Large intestine (tissue), 3 donors: Measurements from ENCODE around the gene NT5C1A. TPM values are rescaled to one million over a fixed set of nuclear protein-coding genes. Genes with fewer than 3 reads are reported as not detected.

ENCODE experiments used
- DNase-seq, 2 donors: peaks; one replicate each; pipeline versions ENCODE4 v3.0.0 to v3.0.0-alpha.2; 2013
- H3K27ac ChIP-seq: one replicate; pipeline ENCODE4 v1.5.1; 2013; ENCODE audit warnings: low read length
- H3K27me3 ChIP-seq: 2 replicates; pipeline ENCODE4 v1.6.1; 2013; ENCODE audit warnings: low read length; ENCODE audit not compliant: control insufficient read depth, insufficient read depth
- H3K36me3 ChIP-seq: 2 replicates; pipeline ENCODE4 v1.6.1; 2013; ENCODE audit warnings: low read length; ENCODE audit not compliant: control insufficient read depth, insufficient read depth
- H3K4me1 ChIP-seq: one replicate; pipeline ENCODE4 v1.6.1; 2013; ENCODE audit warnings: low read length; ENCODE audit not compliant: control insufficient read depth, insufficient read depth
- H3K4me3 ChIP-seq: one replicate; pipeline ENCODE4 v1.5.1; 2013; ENCODE audit warnings: low read length
- H3K9me3 ChIP-seq: one replicate; pipeline ENCODE4 v1.6.1; 2013; ENCODE audit warnings: mild to moderate bottlenecking, low read depth, low read length, moderate library complexity; ENCODE audit not compliant: control insufficient read depth
- WGBS: methylation state at CpG from one replicate; pipeline ENCODE4 v1.1.5; 2013; ENCODE audit warnings: low lambda C conversion rate; ENCODE audit not compliant: insufficient coverage; 5-methylcytosine and 5-hydroxymethylcytosine counted together
- polyA plus RNA-seq: library from polyadenylated mRNA; unstranded; fragments of 120-200 nt; gene quantifications from one replicate; pipeline ENCODE4 v1.2.1, GENCODE V29; 2013

The NT5C1A gene
- polyA plus RNA-seq, 1 donor = 0.21 TPM

- Histone ChIP-seq H3K4me1 (peaks cover 3% of the 10 kb centered on the region), H3K9me3 (no peaks in the 10 kb centered on the region), H3K27me3 (no peaks in the 10 kb centered on the region), H3K27ac (no peak overlapping the region), H3K36me3 (no peaks in the 10 kb centered on the region), H3K4me3 (no peak overlapping the region)
- no CpG with 5 or more reads among the region's 6 CpGs for WGBS
- no peak for DNase-seq
These were observed 58.7 kb downstream of the NT5C1A start for GRCh38 chr1:39613250-39613649.

DNA sequence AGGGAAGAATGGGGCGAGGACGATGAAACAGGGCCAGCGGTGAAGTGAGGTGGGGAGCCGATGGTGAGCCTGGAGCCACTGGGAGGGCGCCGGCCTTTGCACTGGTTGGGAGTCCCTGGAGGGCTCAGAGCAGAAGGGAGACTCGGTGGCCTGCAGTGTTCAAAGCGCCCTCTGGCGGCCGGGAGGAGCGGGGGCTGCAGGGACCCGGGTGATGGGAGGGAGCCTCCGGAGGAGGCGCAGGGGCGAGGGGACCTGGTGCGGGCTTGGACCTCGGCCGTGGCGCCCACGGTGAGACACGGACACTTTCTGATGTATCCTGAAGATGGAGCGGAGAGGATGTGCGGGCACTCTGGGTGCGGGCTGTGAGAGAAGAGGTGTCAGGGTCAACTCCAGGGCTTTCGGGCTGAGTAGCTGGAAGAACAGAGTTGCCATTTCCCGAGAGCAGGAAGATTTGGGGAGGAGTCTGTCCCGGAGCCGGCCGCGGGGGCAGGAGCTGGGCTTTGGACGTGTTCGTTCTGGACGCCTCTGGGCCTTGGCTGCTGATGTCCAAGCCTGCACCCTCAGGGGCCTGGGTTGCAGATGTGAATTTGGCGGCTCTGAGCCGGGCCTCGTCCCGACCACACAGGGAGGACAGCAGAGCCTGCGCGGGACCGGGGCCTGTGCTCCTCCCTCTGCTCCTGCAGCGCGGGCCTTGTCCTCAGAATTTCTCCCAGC lies 62.1 kb downstream of the NT5C1A start:
- Histone ChIP-seq H3K36me3 (no peaks in the 10 kb centered on the region), H3K9me3 (no peaks in the 10 kb centered on the region), H3K4me3 (no peak overlapping the region), H3K27me3 (no peaks in the 10 kb centered on the region), H3K4me1 (peaks cover 3% of the 10 kb centered on the region), H3K27ac (no peak overlapping the region)
- WGBS = no CpG with 5 or more reads among the region's 42 CpGs
- peak; percentile 29 to 38 for DNase-seq

Other genes starting within 250 kb of the NT5C1A start
- 0.69 TPM for gene BMP8A, start 180.5 kb downstream of the NT5C1A start, polyA plus RNA-seq
- gene PABPC4, start 95.3 kb downstream of the NT5C1A start, polyA plus RNA-seq = 147 TPM
- gene HEYL, start 32.5 kb downstream of the NT5C1A start, polyA plus RNA-seq = 6.4 TPM
- gene HPCAL4, start 19.3 kb upstream of the NT5C1A start, polyA plus RNA-seq = 2.5 TPM
- gene PPIE, start 66.8 kb upstream of the NT5C1A start, polyA plus RNA-seq = 73.0 TPM
- gene OXCT2, start 99.2 kb upstream of the NT5C1A start, polyA plus RNA-seq = 2.4 TPM
- gene BMP8B, start 116.8 kb upstream of the NT5C1A start, polyA plus RNA-seq = 8.1 TPM
- 24.0 TPM for gene TRIT1, start 211.4 kb upstream of the NT5C1A start, polyA plus RNA-seq
- 8.5 TPM for gene MYCL, start 229.8 kb upstream of the NT5C1A start, polyA plus RNA-seq